ENCODE measurements around the gene XKR3. TPM values are rescaled to one million over a fixed set of nuclear protein-coding genes. Genes with fewer than 3 reads are reported as not detected.

XKR3 gene
- total RNA-seq, 1 experiment from 2014 or later = not detected

GRCh38 chr22:16818538-16818937 is 6.7 kb downstream of the XKR3 start:
- no peak for TF ChIP-seq CTCF (conservative IDR thresholded peaks at IDR 0.05)
- TF ChIP-seq EZH2 (IDR thresholded peaks at IDR 0.05; ENCODE audit: low read depth) = no peak
- CTCF ChIA-PET = no interaction called here
- H3K9me3 ChIP-seq (ENCODE audit: insufficient read depth, low read depth) = no peaks in the 10 kb centered on the region
- H3K27me3 ChIP-seq (ENCODE audit: insufficient read depth, low read depth) = no peaks in the 10 kb centered on the region
- H3F3A ChIP-seq (ENCODE audit: insufficient read depth, low read depth) = no peaks in the 10 kb centered on the region
- no peaks in the 10 kb centered on the region for H3K4me1 ChIP-seq (replicated peaks; ENCODE audit: insufficient read depth)
- no peak overlapping the region for H3K27ac ChIP-seq
- H3K9me2 ChIP-seq (ENCODE audit: insufficient read depth) = no peaks in the 10 kb centered on the region
- no peaks in the 10 kb centered on the region for H4K20me1 ChIP-seq (ENCODE audit: insufficient read depth)
- no peak overlapping the region for H3K4me3 ChIP-seq
- POLR2A ChIA-PET (ENCODE audit: unreplicated experiment) = no interaction called here
- no peak overlapping the region for H2AFZ ChIP-seq
- intact Hi-C loops (cut with micrococcal nuclease; ENCODE audit: unreplicated experiment) = no loop called here
- H3K36me3 ChIP-seq (ENCODE audit: low read depth) = no peaks in the 10 kb centered on the region
- no TSS peak for BruUV-seq (replicated peaks)
- no peak overlapping the region for H3K4me2 ChIP-seq
- no peaks in the 10 kb centered on the region for H3K79me2 ChIP-seq (ENCODE audit: low read depth)
- no peak for DNase-seq

- DNase-seq = no peak
These were observed 10.1 kb downstream of the XKR3 start for GRCh38 chr22:16815073-16815472.

GRCh38 chr22:16810188-16810802 is 14.9 kb downstream of the XKR3 start:
- no TSS peak for BruUV-seq (replicated peaks)
- Histone ChIP-seq H3K79me2 (ENCODE audit: low read depth) (no peaks in the 10 kb centered on the region), H3K4me2 (no peak overlapping the region), H3K4me3 (no peak overlapping the region), H3K9me3 (ENCODE audit: insufficient read depth, low read depth) (no peaks in the 10 kb centered on the region), H2AFZ (no peak overlapping the region), H3K4me1 (replicated peaks; ENCODE audit: insufficient read depth) (no peaks in the 10 kb centered on the region), H3K36me3 (ENCODE audit: low read depth) (no peaks in the 10 kb centered on the region), H3F3A (ENCODE audit: insufficient read depth, low read depth) (no peaks in the 10 kb centered on the region), H3K27ac (no peak overlapping the region), H4K20me1 (ENCODE audit: insufficient read depth) (no peaks in the 10 kb centered on the region), H3K9me2 (ENCODE audit: insufficient read depth) (no peaks in the 10 kb centered on the region), H3K27me3 (ENCODE audit: insufficient read depth, low read depth) (0 out of 2 replicates have a peak, but pooled peaks cover 4% of the 10 kb centered on the region)
- POLR2A ChIA-PET (ENCODE audit: unreplicated experiment) = no interaction called here
- TF ChIP-seq EZH2 (IDR thresholded peaks at IDR 0.05; ENCODE audit: low read depth) (no peak), CTCF (conservative IDR thresholded peaks at IDR 0.05) (no peak)
- CTCF ChIA-PET = no interaction called here
- no peak for DNase-seq
- intact Hi-C loops (cut with micrococcal nuclease; ENCODE audit: unreplicated experiment) = no loop called here

More at GRCh38 chr22:16815073-16815472, 10.1 kb downstream of the XKR3 start:
- H3K4me3 ChIP-seq = no peak overlapping the region
- H4K20me1 ChIP-seq (ENCODE audit: insufficient read depth) = no peaks in the 10 kb centered on the region
- H3K27me3 ChIP-seq (ENCODE audit: insufficient read depth, low read depth) = 0 out of 2 replicates have a peak, but pooled peaks cover 4% of the 10 kb centered on the region
- H3F3A ChIP-seq (ENCODE audit: insufficient read depth, low read depth) = no peaks in the 10 kb centered on the region
- H3K9me3 ChIP-seq (ENCODE audit: insufficient read depth, low read depth) = no peaks in the 10 kb centered on the region
- ChIA-PET POLR2A (ENCODE audit: unreplicated experiment) (no interaction called here), CTCF (no interaction called here)
- no peaks in the 10 kb centered on the region for H3K4me1 ChIP-seq (replicated peaks; ENCODE audit: insufficient read depth)
- H2AFZ ChIP-seq = no peak overlapping the region
- no TSS peak for BruUV-seq (replicated peaks)
- TF ChIP-seq CTCF (conservative IDR thresholded peaks at IDR 0.05) (no peak), EZH2 (IDR thresholded peaks at IDR 0.05; ENCODE audit: low read depth) (no peak)
- no peaks in the 10 kb centered on the region for H3K9me2 ChIP-seq (ENCODE audit: insufficient read depth)
- H3K79me2 ChIP-seq (ENCODE audit: low read depth) = no peaks in the 10 kb centered on the region
- no peak overlapping the region for H3K4me2 ChIP-seq
- no peak overlapping the region for H3K27ac ChIP-seq
- intact Hi-C loops (cut with micrococcal nuclease; ENCODE audit: unreplicated experiment) = no loop called here
- H3K36me3 ChIP-seq (ENCODE audit: low read depth) = no peaks in the 10 kb centered on the region

All from PC-9 (cell line).